GM18909 (cell line): ENCODE data around the gene TTC3.
"Not testable (repeated sequence)": the region's sequence is repeated elsewhere in the genome, so short reads cannot be mapped to it uniquely, and the experiment has no call there.

Source experiments
- ATAC-seq: cut with Tn5 transposase; IDR thresholded peaks from one replicate; pipeline ENCODE4 v1.9.1; 2021; ENCODE audit warnings: mild to moderate bottlenecking; ENCODE audit not compliant: unreplicated experiment, poor library complexity

The TTC3 gene

GRCh38 chr21:37085726-37086125, 12.7 kb downstream of the TTC3 start:
- no peak for ATAC-seq

- ATAC-seq: no peak
Measured at GRCh38 chr21:37087188-37087587, 14.1 kb downstream of the TTC3 start.

DNA sequence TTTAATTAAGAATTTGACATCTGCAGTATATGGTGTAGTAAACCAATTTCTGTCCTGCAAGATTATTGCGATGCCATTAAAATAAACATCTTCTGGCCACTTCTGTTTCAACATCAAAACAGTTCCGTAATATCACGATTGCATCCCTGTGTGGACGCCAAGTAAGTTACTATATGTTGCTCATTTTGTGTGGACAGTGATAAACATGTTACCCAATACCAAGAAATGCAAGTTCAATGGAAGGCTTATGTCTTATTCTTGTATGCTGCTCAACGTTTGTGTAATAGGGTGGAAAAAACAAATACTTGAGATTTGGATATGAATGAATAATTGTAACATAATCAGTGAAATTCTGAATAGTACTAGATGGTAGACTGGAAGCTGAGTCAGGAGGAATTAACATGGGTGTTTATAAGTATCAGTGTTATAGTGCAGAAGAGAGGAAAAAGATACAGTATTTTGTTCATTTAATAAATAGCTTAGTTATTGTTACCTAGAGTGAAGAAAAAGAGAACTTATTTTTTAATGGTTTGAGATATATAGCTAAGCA, 15.2 kb downstream of the TTC3 start:
- no peak for ATAC-seq

GRCh38 chr21:37093977-37094376, 20.9 kb downstream of the TTC3 start:
- no peak for ATAC-seq

- ATAC-seq: no peak
Measured at GRCh38 chr21:37095821-37096220, 22.8 kb downstream of the TTC3 start.

GRCh38 chr21:37098751-37099150, 25.7 kb downstream of the TTC3 start:
- ATAC-seq: no peak

- no peak for ATAC-seq
Measured at GRCh38 chr21:37100316-37100715, 27.3 kb downstream of the TTC3 start.

- no peak for ATAC-seq
Measured at GRCh38 chr21:37101384-37101783, 28.3 kb downstream of the TTC3 start.

DNA sequence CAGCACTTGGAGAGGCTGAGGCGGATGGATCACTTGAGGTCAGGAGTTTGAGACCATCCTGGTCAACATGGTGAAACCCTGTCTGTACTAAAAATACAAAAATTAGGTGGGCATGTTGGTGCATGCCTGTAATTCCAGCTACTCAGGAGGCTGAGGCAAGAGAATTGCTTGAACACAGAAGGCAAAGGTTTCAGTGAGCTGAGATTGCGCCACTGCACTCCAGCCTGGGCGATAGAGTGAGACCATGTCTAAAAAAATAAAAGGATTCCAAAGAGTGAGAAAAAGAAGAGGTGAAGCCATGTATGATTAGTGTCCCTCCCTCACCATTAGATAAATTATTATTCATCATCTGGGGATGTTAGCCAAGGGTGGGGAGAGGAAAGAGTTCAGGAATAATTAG, 29.7 kb downstream of the TTC3 start:
- not testable (repeated sequence) for ATAC-seq

GRCh38 chr21:37106998-37107397, 33.9 kb downstream of the TTC3 start:
- no peak for ATAC-seq

DNA sequence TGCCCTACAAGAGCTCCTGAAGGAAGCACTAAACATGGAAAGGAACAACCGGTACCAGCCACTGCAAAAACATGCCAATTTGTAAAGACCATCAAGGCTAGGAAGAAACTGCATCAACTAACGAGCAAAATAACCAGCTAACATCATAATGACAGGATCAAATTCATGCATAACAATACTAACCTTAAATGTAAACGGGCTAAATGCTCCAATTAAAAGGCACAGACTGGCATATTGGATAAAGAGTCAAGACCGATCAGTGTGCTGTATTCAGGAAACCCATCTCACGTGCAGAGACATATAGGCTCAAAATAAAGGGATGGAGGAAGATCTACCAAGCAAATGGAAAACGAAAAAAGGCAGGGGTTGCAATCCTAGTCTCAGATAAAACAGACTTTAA, 38.0 kb downstream of the TTC3 start:
- ATAC-seq: not testable (repeated sequence)

DNA sequence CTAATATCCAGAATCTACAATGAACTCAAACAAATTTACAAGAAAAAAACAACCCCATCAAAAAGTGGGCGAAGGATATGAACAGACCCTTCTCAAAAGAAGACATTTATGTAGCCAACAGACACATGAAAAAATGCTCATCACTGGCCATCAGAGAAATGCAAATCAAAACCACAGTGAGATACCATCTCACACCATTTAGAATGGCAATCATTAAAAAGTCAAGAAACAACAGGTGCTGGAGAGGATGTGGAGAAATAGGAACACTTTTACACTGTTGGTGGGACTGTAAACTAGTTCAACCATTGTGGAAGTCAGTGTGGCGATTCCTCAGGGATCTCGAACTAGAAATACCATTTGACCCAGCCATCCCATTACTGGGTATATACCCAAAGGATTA, 41.2 kb downstream of the TTC3 start:
- not testable (repeated sequence) for ATAC-seq

- not testable (repeated sequence) for ATAC-seq
Measured at GRCh38 chr21:37116459-37116858, 43.4 kb downstream of the TTC3 start.

GRCh38 chr21:37117204-37117603, 44.1 kb downstream of the TTC3 start:
- no peak for ATAC-seq

- no peak for ATAC-seq
Measured at GRCh38 chr21:37118187-37118826, 45.3 kb downstream of the TTC3 start.

DNA sequence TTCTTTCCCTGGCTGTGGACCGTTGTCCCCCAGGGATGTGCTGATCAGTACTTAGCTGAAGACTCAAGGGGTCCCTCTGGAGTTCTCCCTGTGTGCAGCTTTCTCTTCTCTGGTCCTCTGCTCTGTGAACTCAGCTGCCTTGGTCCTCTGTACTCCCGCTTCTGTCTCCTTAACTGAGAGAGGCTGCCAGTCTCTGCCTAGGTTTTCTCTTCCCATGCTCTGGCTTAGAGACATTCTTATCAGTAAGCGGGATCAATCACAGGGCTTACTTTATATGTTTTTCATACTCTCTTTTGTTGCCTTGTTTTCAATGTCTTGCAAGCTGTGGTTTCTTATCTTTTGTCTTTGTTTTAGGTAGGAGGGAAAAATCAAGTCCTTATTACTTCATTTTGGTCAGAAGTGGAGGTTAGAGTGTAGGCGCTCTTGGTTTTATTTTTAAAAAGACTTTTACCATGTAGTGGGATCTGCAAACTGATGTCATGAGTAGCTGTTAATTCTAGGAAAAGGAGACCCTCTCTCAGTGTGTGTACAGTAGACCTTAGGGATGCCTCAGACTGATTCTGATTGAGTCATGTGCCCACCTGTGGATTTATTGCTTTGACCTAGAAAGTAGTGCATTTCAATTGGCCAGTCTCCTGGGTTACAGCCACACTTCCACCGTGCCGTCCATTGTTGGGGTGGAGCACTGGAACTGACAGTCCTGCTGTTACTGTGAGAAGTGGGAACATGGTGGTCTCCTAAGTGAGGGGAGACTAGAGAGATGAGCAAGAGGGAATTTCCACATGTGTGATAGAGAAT, 46.6 kb downstream of the TTC3 start:
- no peak for ATAC-seq

DNA sequence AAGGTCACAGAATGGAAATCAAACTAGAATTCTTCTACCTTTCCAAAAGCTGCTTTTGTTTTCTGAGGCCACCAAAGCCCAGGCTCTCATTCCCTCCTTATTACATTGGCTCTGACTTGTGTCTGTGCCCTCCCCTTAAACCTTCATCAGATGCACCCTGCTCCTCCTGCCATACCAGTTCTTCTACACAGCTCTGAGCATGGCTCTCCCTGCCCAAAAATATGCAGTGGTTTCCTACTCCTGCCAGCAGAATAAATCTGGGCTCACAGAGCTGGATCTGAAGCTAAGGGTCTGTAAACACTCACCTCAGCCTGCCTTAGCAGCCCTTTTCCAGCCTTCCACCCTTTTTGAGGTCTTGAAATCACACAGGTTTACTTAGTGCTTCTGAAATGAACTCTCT, 55.0 kb downstream of the TTC3 start:
- no peak for ATAC-seq

DNA sequence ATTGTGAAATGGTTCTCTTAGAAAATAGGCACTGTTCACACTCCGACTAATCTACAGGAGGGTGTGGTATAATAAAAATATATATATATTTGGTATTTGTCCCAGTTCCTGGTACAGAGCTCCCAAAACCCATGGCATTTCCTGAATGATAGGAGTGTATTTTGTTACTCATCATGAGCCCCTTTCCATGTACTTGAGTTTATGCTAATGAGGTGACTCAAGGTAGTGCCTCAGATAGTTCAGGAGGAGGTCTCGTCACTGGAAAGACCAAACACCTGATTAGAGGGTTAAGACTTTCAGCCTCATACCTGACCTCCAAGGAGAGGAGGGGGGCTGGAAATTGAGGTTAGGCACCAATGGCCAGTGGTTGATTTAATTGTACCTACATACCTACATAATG, 57.9 kb downstream of the TTC3 start:
- ATAC-seq: no peak

DNA sequence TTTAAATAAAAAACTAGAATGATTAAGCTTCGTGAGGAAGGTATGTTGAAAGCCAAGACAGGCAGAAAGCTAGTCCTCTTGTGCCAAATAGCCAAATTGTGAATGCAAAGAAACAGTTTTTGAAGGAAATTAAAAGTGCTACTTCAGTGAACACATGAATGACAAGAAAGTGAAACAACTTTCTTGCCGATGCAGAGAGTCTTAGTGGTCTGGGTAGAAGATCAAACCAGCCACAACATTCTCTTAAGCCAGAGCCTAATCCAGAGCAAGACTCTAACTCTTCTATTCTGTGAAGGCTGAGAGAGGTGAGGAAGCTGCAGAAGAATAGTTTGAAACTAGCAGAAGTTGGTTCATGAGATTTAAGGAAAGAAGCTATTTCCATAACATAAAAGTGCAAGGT, 63.2 kb downstream of the TTC3 start:
- no peak for ATAC-seq

GRCh38 chr21:37136744-37137143, 63.7 kb downstream of the TTC3 start:
- ATAC-seq: no peak

DNA sequence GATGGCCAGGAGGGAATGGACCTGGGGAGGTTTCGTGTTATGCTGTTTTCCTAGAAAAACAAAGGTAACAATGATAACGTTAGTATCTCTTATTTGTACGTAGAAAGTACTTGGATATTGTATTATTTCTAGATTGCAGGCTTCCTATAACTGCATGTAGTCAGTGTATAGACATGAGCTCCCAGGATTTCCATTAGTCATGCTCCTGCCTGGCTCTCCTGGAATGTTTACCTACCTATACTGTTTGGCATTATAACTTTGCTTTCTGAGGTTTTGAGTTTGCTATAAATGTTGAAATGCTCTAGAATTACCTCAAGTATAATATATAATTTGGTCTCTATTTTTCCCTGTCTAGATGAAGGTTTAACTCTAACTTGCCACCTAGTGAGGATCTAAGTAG, 66.1 kb downstream of the TTC3 start:
- no peak for ATAC-seq

- no peak for ATAC-seq
Measured at GRCh38 chr21:37139902-37140301, 66.8 kb downstream of the TTC3 start.
